TTC549 (cell line): ENCODE measurements around the gene PSEN1.

Source experiments
- FAIRE-seq: peaks from 2 replicates; lab custom pipeline; 2012; peaks lifted over from hg19 to GRCh38; lab: Jason Lieb, UNC

Gene PSEN1

DNA sequence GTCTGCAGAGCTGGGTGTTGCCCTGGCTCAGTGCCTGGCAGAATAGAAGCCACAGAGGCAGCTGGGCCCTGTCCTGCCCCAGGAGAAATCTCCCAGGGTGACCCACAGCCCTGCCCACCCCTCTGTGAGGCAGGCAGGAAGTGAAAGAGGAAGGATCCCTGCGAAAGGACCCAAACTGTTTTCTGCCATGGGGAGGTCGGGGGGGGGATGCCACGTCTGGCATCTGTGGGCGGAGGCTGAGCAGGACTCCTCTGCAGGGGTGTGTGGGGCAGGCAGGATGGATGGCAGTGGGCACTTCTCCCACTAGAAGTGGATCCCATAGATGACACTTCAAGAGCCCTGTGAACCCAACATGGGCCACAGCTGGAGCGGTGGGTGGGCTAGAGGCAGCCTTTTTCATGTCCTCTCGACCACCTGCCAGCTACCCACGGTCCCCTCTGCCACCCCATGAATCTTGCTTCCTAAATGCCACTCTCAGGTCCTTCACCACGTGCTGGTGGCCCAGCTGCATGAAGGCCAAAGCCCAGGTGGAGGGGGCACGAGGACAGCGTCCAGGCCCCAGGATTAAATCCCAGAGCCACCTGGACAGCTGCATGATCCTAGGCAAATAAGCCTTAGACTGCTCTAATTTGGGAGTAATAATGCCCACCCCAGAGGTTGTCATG is 104.6 kb downstream of the PSEN1 start:
- FAIRE-seq = no peak

DNA sequence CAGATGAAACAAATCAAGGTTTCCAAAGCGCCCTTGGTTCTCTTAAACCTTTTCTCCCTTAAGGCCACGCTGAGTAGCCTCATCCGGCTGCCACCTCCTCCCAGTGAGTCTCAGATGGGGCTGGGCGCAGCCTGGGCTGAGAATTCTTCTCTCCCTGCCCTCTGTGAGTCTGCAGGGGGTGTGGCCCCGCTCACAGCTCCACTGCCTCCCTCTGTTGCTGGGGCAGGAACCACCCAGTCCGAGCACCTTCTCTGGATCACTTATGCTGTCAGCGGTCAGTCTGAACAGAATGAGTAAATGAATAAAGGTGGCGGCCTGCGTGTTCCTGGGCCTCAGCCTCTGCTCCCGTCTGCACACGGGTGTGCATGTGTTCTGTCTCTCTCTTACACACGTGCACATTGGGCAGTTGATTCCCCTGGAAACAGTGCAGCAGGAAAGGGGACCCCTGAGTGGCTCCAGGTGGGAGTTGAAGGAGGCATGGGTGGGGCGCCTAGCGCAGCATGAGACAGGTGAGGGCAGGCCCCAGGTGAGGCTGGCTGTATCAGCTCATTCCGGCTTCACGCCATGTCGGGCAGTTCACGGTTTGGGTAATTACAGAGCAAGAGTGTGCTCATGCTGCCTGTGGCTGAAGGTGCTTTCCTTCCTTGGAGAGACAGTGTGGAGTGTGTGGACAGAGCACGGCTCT is 105.3 kb downstream of the PSEN1 start:
- no peak for FAIRE-seq

- no peak for FAIRE-seq
Observed at GRCh38 chr14:73242357-73242901, 106.1 kb downstream of the PSEN1 start.

DNA sequence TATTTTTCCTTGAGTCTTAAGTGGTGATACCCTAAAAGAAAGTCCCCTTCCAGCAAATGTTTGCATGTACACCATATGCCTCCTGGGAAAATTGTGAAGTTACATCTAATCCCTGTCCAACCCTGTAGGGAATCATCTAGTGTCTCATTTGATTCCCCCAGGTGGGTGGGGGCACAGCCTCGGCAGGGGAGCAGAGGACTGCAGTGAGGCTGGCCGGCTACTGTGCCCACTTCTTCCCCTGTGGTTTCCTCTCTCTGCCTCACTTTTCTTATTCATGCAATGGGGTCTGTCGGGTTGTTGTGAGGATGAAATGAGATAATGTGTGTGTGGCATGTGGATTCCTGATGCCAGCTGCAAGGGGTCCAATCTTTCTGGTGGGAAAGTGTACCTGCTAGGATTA is 107.0 kb downstream of the PSEN1 start:
- FAIRE-seq = no peak

GRCh38 chr14:73243748-73244147 is 107.4 kb downstream of the PSEN1 start:
- no peak for FAIRE-seq

DNA sequence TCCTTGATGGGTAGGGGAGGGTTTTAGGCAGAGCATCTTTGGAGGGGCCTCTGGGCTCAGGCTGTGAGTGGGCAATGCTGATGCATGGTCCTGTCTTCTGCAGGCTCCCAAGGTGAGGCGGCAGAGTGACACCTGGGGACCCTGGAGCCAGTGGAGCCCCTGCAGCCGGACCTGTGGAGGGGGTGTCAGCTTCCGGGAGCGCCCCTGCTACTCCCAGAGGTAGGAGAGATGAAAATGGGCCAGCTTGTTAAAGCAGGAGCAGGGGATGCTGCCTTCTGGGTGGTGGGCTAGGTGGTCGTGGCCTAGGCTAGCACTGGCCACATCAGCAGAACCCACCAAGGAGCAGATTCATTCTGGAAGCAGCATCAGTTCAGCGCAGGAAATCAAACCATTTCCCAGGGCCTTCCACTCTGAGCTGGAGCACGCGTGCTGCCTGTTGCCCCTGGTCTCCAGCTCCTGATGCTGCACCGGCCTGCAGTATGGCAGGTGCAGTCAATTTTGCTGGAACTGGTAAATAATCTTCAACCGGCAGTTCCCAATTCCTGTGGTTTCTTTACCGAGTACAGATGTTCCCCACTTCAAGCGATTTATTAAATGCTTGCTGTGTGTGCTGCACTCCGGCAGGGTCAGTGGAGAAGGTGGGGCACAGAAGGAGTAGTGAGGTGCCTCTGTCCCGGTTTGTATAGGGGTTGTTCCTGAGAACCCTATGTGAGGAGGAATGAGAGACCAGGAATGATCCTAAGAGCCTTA is 108.4 kb downstream of the PSEN1 start:
- no peak for FAIRE-seq

GRCh38 chr14:73245480-73246325 is 109.4 kb downstream of the PSEN1 start:
- no peak for FAIRE-seq

GRCh38 chr14:73246387-73247150 is 110.3 kb downstream of the PSEN1 start:
- no peak for FAIRE-seq

GRCh38 chr14:73248108-73248868 is 112.0 kb downstream of the PSEN1 start:
- no peak for FAIRE-seq

- FAIRE-seq = no peak
Observed at GRCh38 chr14:73249108-73249507, 112.8 kb downstream of the PSEN1 start.

DNA sequence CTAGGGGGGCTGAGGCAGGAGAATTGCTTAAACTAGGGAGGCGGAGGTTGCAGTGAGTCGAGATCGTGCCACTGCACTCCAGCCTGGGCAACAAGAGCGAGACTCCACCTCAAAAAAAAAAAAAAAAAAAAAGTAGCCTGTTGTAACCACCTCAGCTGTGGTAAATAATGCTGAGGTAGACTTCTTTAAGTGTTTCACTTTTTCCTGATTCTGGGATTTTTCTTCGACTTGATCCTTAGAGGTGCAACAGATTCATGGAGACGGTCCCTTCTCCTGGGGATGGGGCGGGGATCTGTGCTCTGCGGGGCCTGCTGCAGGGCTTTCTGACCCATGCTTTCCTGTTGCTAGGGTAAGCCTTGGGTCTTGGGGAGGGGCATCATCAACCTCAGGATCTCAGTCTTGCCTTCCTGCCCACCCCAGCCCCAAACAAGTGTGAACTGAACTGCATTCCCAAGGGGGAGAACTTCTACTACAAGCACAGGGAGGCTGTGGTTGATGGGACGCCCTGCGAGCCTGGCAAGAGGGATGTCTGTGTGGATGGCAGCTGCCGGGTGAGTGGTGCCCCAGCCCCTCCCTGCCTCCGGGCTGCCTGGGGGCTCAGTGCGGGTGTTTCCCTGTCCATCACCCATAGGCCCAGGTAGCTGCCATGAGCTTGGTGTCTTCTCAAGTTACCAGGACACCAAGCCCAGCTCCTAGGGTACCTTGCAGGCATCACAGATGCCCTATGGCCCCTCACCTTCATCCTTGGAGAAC is 113.4 kb downstream of the PSEN1 start:
- no peak for FAIRE-seq

DNA sequence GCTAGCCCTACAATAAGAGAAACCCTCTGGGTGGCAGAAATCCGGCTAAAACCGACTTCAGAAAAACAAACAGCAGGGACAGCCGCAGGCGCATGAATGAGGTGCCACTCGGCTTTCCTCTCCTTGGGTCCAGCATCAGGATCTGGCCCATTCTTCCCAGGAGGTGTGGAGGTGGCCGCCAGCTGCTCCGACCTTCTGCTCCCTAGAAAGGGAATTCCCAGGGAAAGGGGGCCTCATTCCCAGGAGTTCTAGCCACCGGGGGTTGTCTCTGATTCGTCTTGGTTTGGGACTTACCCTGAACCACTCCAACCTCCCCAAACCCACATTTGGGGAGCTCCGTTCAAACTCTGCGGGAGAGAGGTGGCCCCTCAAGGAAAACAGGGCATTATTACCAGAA is 114.0 kb downstream of the PSEN1 start:
- no peak for FAIRE-seq

- FAIRE-seq = no peak
Observed at GRCh38 chr14:73250781-73251500, 114.6 kb downstream of the PSEN1 start.

- FAIRE-seq = no peak
Observed at GRCh38 chr14:73251516-73252215, 115.4 kb downstream of the PSEN1 start.

GRCh38 chr14:73252491-73253322 is 116.4 kb downstream of the PSEN1 start:
- no peak for FAIRE-seq

GRCh38 chr14:73253323-73253610 is 117.0 kb downstream of the PSEN1 start:
- no peak for FAIRE-seq

- no peak for FAIRE-seq
Observed at GRCh38 chr14:73253721-73254120, 117.4 kb downstream of the PSEN1 start.
